SK-MEL-5 (cell line): ENCODE data around the gene GRM3. TPM values are rescaled to one million over a fixed set of nuclear protein-coding genes. Genes with fewer than 3 reads are reported as not detected.

Experiments used
- DNase-seq: peaks from one replicate; pipeline ENCODE4 v3.0.0-alpha.2; 2016; ENCODE audit warnings: low read depth, low spot score
- in situ Hi-C: cut with HindIII; loops from 2 replicates; pipeline ENCODE4 v1.10.0; 2016; ENCODE audit warnings: low sequenced_read_pairs, high pct_unique_total_duplicates, low pct_unique_long_range_greater_than_20kb
- total RNA-seq: library from RNA; depleted of rRNA; stranded (reverse); fragments of >200 nt; shearing (Covaris generic); gene quantifications from 2 replicates; pipeline ENCODE4 v1.2.3, GENCODE V29; 2014

GRM3 gene
- total RNA-seq, 1 experiment from 2014 or later: not detected

DNA sequence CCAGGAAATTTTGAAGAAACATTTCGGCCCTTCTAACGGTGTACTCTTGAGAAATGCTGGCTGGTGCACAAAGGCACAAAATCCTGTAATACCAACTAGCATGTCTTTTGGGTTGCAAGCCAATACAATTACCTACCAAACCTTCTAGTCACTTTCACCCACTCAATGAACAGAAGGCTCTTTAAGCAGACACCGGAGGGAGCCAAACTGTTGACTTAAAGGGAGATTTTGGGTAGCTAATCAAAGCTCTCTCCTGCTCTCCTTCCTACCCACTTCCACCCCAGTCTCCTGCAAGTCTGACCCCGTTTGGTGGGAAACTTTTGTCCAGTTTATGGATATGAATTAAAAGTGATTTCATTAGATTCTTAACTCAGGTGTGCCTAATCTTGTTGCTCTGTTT is 24.0 kb downstream of the GRM3 start:
- in situ Hi-C loops: no loop called here
- DNase-seq: no peak

DNA sequence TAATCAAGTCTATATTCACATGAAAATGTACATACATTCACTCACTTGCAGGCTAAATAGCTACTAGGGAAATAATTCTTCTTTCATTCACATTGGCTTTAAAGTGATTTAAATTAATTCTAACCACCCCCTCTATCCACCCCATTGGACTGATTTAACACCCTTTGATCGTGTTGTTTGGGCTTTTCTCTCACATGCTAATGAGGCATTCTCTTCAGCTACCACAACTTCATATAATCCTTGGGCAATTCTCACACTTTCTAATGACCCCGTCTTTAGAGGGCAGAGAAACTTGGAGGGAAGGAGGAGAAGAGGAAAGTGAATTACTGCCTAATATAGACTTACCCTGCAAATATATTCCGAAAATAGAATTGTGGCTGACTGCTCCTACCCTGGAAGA is 24.6 kb downstream of the GRM3 start:
- in situ Hi-C loops: no loop called here
- DNase-seq: no peak

- no peak for DNase-seq
- in situ Hi-C loops: no loop called here
These were observed 44.1 kb downstream of the GRM3 start for GRCh38 chr7:86687831-86688230.

DNA sequence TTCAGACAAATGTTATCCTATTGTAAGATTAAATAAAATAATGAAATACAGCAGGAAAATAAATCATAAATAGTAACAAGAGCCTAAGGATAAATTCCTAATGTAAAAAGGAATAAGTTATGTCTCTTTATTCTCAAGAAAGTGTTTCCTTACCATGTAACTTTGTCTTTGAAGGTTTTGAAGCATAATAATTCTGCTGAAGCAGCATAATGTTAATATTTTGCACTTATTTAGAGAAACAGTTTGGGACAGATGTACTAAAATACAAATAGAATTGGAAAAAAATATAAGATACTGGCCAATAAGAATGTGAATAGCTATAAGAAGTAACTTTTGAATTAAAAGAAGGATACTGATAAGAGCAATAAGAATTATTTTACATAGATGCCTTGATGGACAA is 45.7 kb downstream of the GRM3 start:
- in situ Hi-C loops: no loop called here
- no peak for DNase-seq

DNA sequence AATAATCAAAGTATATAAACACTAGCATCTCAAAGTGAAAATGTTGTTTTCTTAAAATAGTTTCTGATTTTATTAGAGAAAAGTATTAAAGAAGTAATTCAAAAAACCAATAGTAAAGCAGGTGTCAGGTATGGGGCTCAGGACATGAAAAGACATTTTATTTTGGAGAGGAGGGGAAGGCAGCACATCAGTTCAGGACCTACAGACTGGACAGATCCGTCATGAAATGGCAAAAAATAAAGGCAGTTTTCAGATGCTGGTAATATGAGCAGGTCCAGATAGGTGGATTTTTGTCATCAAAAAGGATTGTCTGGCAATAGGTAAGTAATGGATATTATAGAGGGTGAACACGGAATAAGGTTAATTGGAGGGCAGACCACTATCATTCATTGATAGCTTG is 49.0 kb downstream of the GRM3 start:
- no peak for DNase-seq
- in situ Hi-C loops: no loop called here

DNA sequence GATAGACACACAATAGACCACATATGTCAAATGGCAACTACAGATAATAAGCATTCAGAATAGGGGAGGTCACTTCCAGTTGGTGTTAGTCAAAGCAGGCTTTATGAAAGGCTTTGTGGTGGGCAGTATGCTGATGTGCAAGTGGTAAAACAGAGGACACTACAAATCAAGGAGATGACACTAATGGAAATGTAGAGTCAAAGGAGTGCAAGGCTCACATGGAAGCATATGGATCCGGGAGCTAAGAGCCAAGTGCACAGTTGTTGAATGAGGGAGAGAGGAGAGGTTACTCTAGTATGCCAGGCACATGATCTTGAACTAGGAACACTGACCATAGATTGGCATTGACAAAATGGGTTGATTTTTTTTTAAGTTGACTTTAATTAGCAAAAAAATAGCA is 62.7 kb downstream of the GRM3 start:
- in situ Hi-C loops: no loop called here
- no peak for DNase-seq

DNA sequence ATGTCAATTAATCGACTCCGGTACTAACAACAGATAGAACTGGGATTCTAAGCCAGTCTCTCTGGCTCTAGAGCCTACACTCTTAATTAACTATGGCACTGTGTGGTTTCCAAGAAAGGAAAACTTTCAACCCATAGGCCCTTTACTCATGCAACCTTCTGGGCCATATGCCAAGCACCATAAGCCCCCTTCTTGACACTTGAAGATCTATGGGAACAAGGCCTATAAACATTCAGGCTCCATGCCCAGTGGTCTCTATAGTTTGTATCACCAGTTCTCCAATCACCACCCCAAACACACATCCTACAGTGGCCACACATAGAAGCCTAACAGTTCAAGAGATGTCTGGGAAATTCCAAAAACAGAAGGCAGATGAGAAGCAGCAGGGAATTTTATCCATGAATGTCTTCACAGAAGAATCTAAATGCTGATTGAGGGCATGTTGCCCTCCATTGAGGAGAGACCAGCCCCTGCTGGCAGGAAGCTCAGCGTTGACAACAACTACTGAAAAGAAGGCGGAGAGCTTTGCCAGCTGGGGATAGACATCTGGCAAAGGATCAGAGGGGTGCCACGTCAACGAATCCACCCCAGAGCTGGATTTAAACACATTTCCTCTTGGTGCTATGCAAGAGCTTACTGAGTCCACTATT is 64.4 kb downstream of the GRM3 start:
- in situ Hi-C loops: no loop called here

DNA sequence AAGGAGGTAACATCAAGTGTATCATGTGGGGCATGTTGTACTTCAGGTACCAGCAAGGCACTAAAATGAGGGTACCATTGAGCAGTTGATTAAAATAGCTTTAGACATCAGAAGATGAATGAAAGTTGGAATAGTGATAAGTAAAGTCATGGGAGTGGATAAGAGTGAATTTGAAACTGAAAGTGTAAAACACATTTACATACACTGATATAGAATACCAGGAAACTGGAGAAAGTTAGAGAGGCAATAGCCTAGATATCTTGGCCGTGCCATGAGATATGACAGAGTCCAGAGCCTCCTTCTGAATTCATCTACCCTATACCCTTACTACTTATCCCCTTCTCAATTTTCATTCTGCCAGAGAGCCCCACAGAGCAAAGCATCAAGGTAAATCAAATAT is 76.6 kb downstream of the GRM3 start:
- in situ Hi-C loops: no loop called here
- no peak for DNase-seq

More for the DNA sequence above, 64.4 kb downstream of the GRM3 start:
- no peak for DNase-seq

DNA sequence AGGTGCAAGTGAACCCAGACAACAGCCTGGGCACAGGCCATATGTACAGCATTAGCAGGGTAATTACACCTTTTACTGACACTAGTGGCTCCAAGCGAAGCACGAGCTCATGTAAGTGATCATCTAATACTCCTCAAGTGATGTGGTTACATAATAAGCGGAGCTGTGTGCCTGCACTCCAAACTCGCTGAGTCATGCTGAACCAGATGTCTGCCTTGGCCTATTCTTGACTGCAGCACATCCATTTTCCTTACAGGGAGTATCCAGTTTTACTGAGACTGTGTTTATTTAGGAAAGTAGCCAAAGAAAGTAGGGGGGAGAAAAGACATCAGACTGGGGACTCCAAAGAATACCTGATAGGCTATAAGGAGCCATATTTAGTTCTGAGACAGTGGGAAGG is 90.1 kb downstream of the GRM3 start:
- peak; percentile 12 for DNase-seq
- in situ Hi-C loops: no loop called here

- no peak for DNase-seq
- in situ Hi-C loops: no loop called here
These were observed 101.5 kb downstream of the GRM3 start for GRCh38 chr7:86745013-86745745.

DNA sequence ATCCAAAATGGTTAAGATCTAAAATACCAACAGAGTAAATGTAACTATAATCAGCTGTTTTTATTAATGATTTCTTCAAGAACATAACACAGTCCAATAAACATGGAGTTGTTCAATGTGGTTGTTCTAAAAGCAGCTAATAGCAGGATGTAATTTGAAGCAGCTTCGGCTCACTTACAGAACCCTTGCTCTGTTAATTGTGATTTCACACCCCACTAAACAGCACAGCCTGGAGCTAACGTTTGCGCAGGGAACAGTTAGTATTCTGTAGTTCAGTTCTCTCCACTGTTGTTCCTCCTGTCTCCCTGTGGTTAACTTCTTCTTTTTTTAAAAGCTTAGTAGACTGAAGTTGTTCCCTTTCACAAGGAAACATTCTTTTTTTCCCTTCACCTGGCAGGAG is 104.0 kb downstream of the GRM3 start:
- DNase-seq: no peak
- in situ Hi-C loops: no loop called here

DNA sequence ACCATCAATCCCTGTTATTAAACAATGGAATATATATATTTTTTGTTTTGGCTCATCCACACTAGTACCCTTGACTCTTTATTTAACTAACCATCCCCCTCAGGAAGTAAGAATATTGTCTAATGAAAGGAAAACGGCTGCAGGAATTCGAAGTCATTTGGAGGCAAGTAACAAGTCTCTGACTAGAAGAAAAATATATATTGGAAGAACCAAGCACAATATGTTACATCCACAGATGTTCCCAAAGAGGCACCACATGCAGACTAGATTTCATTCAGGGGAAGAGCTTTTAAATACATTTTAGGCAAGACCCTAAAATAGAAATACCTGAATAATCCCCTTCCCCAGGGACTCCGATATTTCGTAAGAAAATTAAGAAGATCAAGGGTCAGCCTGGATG is 104.5 kb downstream of the GRM3 start:
- in situ Hi-C loops: no loop called here
- no peak for DNase-seq

DNA sequence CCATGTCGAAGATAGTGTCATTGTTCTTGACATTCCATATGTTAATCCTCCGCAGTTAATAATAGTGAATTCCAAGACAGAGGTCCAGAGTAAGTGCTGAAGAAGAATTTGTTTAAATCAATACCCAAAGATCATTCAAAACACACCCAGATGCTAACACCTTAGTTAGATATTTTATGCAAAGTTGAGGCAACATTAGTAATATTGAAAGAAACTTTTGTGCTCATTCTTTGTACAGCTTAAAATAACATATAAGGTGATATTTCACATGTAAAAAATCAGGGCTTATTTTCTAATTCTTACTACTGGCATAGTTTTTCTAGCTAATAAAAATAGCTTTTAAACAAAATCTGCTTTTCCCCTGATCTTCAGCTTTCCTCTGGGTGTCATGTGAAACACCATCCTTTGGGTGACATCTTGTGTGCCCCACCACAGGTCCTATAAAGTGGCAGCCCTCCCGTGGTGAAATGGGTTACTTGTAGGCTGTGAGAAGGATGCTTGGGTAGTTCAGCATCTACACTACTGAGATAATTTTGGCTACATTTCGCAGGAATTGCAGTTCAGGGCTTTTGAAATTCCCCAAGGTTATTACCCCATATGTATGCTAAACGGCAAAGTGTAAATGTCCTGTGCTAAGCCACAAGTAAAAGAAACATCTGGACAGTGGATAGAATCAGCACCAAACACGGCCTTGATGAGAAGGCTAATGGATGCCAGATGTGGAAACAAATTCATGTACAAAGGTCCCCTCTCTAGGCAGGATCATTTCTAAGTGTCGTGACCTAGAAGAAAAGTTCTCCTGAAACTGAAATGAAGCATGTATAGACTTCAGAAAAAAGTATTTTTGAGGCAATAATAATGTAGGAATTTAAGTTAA is 105.4 kb downstream of the GRM3 start:
- no peak for DNase-seq
- in situ Hi-C loops: no loop called here

GRCh38 chr7:86749741-86750665 is 106.3 kb downstream of the GRM3 start:
- DNase-seq: no peak
- in situ Hi-C loops: no loop called here

DNA sequence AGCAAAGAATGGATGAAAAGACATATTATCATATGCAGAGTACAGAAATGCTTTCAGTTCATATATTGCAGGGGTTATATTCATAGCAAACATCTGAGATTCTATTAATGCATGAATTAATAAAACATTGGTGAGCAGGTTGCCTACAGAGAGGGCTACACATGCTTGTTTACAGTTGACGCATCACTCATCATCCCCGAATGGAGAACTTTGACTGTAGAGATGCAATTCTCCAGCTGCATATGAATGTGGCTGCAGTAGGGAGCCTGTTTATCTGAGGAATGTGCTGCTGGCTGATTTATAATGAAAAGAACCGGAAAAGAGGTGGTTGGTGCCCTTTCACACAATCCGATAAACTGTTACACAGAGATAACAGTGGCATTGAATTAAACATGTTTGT is 116.5 kb downstream of the GRM3 start:
- in situ Hi-C loops: no loop called here
- no peak for DNase-seq

DNA sequence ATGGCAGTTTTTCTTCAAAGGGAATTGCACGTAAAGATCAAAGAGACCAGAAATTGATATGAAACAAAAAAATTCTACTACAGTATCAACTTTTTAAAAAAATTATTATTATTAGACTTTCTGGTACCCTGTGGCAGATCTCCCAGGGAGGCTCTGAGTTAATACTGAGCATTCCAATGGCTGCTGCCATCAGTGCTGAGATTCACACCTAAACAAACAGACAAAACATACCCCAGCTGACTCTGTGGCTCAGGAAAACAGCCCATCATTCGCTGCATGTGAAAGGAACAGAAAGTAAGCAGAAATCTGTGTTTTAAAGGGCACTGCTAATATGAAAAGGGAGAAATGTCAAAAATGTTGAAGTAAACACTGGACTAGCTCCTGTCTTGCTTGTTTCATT is 118.4 kb downstream of the GRM3 start:
- in situ Hi-C loops: no loop called here
- no peak for DNase-seq

GRCh38 chr7:86765931-86766330 is 122.2 kb downstream of the GRM3 start:
- in situ Hi-C loops: no loop called here
- DNase-seq: no peak

DNA sequence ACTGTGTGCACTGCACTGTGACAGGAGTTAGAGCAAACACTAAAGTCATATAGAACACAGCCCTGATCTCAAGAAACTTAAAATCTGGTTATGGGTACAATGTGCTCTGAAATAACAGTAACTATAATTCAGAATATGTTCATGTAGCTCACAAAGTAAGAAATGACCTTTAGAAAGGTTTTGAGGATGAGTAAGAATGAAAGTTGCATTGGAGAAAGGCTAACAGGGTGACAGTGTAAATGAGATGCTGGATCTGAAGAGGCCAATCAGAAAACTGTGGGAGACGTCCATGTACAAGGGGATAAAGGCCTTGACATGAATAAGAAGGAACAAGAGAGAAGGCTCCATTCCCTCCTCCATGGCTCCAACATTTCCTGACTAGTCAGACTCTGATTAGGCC is 124.7 kb downstream of the GRM3 start:
- in situ Hi-C loops: no loop called here

More for the DNA sequence above, 124.7 kb downstream of the GRM3 start:
- DNase-seq: no peak
